Neutrophil (primary cell): ENCODE data around the gene BCHE.

Experiments
- H3K27ac ChIP-seq: fragments of 200-600 bp; sonication (generic); 2 replicates; pipeline ENCODE4 v1.5.1; 2016; ENCODE audit warnings: mild to moderate bottlenecking, moderate library complexity
- H3K27me3 ChIP-seq: fragments of 200-600 bp; sonication (generic); 2 replicates; pipeline ENCODE4 v1.6.0; 2016; ENCODE audit warnings: mild to moderate bottlenecking
- H3K36me3 ChIP-seq: fragments of 200-600 bp; sonication (generic); 2 replicates; pipeline ENCODE4 v1.5.1; 2017
- H3K4me1 ChIP-seq, 2 experiments: fragments of 200-600 bp in 1 of 2; sonication (generic) in 1 of 2; 1 replicate in 1 of 2; 2 replicates in 1 of 2; pipeline versions ENCODE4 v1.5.1 to v1.6.1; 2013 to 2016; ENCODE audit warnings: low read depth in 1 of 2, low read length in 1 of 2, mild to moderate bottlenecking in 1 of 2, moderate library complexity in 1 of 2; ENCODE audit not compliant: control insufficient read depth in 1 of 2, insufficient read depth in 1 of 2
- H3K4me3 ChIP-seq, 2 experiments: fragments of 200-600 bp in 1 of 2; sonication (generic) in 1 of 2; 1 replicate in 1 of 2; 2 replicates in 1 of 2; pipeline ENCODE4 v1.5.1; 2013 to 2016; ENCODE audit warnings: low read depth in 1 of 2, low read length in 1 of 2, mild to moderate bottlenecking in 1 of 2, moderate library complexity in 1 of 2
- H3K9me3 ChIP-seq: fragments of 200-600 bp; sonication (generic); 2 replicates; pipeline ENCODE4 v1.5.1; 2016
- TF ChIP-seq, protein P1 (sequence below): fragments of 200-600 bp; sonication (generic); IDR thresholded peaks from 2 replicates; pipeline ENCODE4 v1.5.1; 2016; ENCODE audit warnings: antibody characterized with exemption

BCHE gene

DNA sequence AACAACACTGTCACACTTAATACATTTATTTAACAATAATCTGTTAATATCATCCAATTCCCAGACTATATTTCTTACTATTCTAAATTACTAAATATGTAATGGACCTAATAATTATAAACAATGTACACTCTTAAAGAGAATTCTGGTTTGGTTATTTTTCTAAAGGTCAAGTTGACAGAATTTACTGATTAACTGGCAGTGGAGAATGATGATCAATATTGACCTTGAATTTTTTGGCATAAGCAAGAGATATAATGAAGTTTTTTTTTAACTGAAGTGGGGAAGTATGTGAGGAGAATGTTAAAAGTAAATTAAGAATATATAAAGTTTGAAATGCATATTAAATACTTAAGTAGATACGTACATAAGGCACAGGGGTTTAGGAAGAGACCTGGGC, 33.8 kb downstream of the BCHE start:
- H3K27me3 ChIP-seq, result no peaks in the 10 kb centered on the region
- TF ChIP-seq, protein P1, sequence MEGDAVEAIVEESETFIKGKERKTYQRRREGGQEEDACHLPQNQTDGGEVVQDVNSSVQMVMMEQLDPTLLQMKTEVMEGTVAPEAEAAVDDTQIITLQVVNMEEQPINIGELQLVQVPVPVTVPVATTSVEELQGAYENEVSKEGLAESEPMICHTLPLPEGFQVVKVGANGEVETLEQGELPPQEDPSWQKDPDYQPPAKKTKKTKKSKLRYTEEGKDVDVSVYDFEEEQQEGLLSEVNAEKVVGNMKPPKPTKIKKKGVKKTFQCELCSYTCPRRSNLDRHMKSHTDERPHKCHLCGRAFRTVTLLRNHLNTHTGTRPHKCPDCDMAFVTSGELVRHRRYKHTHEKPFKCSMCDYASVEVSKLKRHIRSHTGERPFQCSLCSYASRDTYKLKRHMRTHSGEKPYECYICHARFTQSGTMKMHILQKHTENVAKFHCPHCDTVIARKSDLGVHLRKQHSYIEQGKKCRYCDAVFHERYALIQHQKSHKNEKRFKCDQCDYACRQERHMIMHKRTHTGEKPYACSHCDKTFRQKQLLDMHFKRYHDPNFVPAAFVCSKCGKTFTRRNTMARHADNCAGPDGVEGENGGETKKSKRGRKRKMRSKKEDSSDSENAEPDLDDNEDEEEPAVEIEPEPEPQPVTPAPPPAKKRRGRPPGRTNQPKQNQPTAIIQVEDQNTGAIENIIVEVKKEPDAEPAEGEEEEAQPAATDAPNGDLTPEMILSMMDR, result no peak

DNA sequence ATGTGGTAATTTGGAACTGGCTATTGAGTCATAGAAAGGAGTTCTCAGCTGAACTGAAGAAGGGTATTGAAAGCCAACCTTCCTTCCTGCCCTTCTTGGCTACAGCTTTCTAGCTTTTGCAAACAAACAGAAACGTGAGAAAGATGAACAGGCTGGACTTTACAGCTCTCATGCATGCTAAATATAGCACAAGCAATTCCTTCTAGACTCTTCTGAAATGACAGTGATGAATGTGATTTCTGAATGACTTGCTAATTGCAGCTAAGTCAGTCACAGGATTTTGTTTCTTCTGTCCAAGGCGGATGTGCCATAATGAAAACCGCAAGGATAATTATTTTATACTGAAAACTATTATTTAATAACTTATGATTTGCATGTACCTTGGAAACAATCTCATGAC, 36.3 kb downstream of the BCHE start:
- H3K27me3 ChIP-seq, result no peaks in the 10 kb centered on the region
- no peak overlapping the region for H3K27ac ChIP-seq
- no peaks in the 10 kb centered on the region for H3K9me3 ChIP-seq
- no peaks in the 10 kb centered on the region for H3K4me1 ChIP-seq
- no peak overlapping the region for H3K4me3 ChIP-seq
- H3K36me3 ChIP-seq, result no peaks in the 10 kb centered on the region
- TF ChIP-seq, protein P1, result no peak

More for the DNA sequence above, 33.8 kb downstream of the BCHE start:
- Histone ChIP-seq H3K36me3 (no peaks in the 10 kb centered on the region), H3K9me3 (no peaks in the 10 kb centered on the region), H3K4me3 (no peak overlapping the region), H3K27ac (no peak overlapping the region), H3K4me1 (no peaks in the 10 kb centered on the region)

DNA sequence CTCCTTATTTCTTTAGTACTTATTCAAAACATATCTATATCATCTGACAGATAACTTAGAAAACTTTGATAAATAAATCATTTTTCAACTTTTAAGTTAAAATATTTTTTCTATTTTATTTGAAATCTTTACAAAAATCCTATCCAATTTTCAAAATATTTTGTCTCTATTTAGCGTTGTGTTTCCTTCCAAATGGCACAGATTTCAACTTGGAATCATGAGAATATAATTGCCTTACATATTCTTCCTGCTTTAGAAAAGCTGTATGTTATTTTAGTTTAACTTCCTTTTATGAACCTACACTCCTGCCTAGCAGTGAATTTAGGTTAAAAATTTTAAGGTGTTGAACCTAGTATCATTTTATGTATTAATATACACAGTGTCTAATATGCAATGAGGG, 38.2 kb downstream of the BCHE start:
- no peaks in the 10 kb centered on the region for H3K4me1 ChIP-seq
- no peak overlapping the region for H3K27ac ChIP-seq
- TF ChIP-seq, protein P1, result no peak
- H3K9me3 ChIP-seq, result no peaks in the 10 kb centered on the region
- no peak overlapping the region for H3K4me3 ChIP-seq
- H3K36me3 ChIP-seq, result no peaks in the 10 kb centered on the region
- no peaks in the 10 kb centered on the region for H3K27me3 ChIP-seq

DNA sequence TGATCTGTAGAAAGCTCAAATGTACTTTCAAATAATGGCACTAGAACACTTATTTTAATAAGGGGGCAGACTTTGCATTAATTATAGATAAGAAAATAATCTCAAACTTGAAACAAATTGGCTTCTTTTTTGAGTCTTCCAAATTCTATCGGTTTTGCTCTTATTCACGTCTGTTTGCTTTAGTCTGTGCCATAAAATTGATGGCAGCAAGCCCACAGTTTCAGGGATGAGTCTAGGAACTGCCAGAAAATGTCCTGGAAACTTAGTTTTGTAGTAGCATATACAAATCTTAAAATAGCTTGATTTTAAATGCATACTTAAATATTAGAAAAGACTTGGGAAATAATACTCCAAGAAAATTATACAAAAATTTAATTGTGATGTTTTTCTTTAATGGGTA, 39.7 kb downstream of the BCHE start:
- Histone ChIP-seq H3K27ac (no peak overlapping the region), H3K9me3 (no peaks in the 10 kb centered on the region), H3K27me3 (no peaks in the 10 kb centered on the region), H3K4me3 (no peak overlapping the region), H3K4me1 (no peaks in the 10 kb centered on the region), H3K36me3 (no peaks in the 10 kb centered on the region)
- TF ChIP-seq, protein P1, result no peak

DNA sequence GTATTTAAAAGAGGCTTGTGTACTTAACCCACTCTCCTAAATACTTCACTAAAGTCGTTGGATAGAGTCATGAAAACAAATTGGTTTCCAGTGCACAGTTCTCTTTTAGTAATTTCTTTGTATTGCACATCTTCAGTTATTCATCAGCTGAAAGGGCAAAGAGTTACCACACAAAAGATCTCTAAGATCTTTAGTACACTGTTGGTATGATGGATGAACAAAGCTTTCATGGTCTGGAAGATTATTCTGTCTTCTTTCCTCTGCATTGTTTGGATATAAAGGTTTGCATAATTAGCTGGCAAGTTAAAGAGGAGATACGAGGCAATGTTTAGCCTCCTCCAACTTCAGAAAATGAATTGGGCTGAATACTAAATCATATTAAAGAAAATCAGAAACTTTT, 40.5 kb downstream of the BCHE start:
- no peaks in the 10 kb centered on the region for H3K36me3 ChIP-seq
- TF ChIP-seq, protein P1, result no peak
- no peaks in the 10 kb centered on the region for H3K9me3 ChIP-seq
- no peak overlapping the region for H3K4me3 ChIP-seq
- H3K27ac ChIP-seq, result no peak overlapping the region
- H3K4me1 ChIP-seq, result no peaks in the 10 kb centered on the region
- no peaks in the 10 kb centered on the region for H3K27me3 ChIP-seq

DNA sequence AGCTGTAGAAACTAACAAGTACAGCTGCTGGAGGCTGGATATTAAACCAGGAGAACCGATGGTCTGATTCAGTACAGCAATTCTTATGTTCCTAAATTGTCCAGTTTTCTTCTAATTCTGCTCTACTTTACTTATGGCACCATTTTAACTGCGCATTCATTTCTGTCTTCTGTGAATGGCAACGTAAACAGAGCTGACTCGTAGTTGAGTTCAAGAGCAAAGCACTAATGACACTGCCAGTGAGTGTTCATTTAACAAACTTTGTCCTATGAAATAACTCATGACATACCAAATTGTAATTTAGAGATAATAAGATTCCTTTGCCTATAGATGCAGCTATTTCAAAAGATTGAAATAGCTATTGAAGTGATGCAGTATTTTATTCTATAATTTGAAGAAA, 48.7 kb downstream of the BCHE start:
- no peaks in the 10 kb centered on the region for H3K27me3 ChIP-seq
- no peaks in the 10 kb centered on the region for H3K9me3 ChIP-seq
- TF ChIP-seq, protein P1, result no peak
- no peak overlapping the region for H3K27ac ChIP-seq
- no peak overlapping the region for H3K4me3 ChIP-seq
- H3K4me1 ChIP-seq, result no peaks in the 10 kb centered on the region
- no peaks in the 10 kb centered on the region for H3K36me3 ChIP-seq
